ENCODE measurements around the gene CHD2.

DNA sequence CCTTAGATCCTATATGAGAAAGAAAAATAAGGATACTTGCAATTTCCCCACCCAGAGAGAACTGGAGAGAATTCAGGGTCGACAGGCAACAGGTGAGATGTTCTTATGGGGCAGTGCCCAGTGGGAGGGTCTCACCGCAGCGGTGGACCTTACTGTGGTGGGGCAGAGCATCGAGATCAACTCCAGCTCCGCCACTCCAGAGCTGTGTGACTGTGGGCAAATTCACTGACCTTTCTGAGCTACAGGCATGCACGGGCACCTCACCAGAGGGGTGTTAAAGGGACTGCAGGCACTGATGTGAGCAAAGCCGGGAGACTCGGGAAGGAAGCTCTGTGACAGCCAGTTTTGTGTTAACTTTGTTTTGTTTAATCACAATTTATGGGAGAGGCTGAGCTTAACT lies 158.0 kb downstream of the CHD2 start:
- no peak for TF ChIP-seq CTCF (IDR thresholded peaks at IDR 0.05)
- TF ChIP-seq POLR2AphosphoS5 (IDR thresholded peaks at IDR 0.05; ENCODE audit: low read depth, low read length), result no peak
- TF ChIP-seq REST (IDR thresholded peaks at IDR 0.05; ENCODE audit: insufficient read depth in 1 of 2, low read depth in 2 of 2, low read length in 1 of 2), result no peak
